Stimulated activated CD4-positive, alpha-beta T cell treated with anti-CD3 and anti-CD28 coated beads, Interleukin-12 subunit alpha, Interleukin-12 subunit beta, amount 100 ng/mL, for 24 hours (primary cell): Measurements from ENCODE around the gene PHF5A.

ENCODE experiments used
- DNase-seq, 2 experiments: peaks; one replicate each; pipeline ENCODE4 v3.0.0-alpha.2; 2020; ENCODE audit warnings: low read depth in 2 of 2

Gene PHF5A

GRCh38 chr22:41417622-41418390 lies 50.7 kb downstream of the PHF5A start:
- DNase-seq: no peak

- no peak for DNase-seq
Observed at GRCh38 chr22:41415554-41415953, 52.9 kb downstream of the PHF5A start.

GRCh38 chr22:41411021-41411851 lies 57.3 kb downstream of the PHF5A start:
- no peak for DNase-seq

GRCh38 chr22:41410311-41410751 lies 58.2 kb downstream of the PHF5A start:
- DNase-seq: no peak
